ENCODE results near the gene NTN1.

DNA sequence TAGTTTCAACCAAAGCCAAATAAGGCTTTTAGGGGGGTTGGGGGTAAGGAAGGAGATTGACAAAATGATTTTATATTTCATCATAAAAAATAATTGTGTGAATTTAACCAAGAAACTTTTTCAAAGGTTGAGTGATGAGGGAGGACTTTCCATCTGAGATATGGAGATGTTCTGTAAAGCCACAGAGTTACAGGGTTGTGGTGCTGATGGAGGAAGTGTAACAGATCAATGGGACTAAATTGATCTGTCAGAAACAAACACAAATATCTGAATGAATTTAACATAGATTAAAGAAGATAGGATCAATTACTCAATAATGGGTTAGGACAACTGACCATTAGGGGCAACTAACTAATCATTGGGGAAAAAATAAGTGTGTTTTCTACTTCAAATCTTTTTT is 41.6 kb upstream of the NTN1 start:
- TF ChIP-seq, protein P1, sequence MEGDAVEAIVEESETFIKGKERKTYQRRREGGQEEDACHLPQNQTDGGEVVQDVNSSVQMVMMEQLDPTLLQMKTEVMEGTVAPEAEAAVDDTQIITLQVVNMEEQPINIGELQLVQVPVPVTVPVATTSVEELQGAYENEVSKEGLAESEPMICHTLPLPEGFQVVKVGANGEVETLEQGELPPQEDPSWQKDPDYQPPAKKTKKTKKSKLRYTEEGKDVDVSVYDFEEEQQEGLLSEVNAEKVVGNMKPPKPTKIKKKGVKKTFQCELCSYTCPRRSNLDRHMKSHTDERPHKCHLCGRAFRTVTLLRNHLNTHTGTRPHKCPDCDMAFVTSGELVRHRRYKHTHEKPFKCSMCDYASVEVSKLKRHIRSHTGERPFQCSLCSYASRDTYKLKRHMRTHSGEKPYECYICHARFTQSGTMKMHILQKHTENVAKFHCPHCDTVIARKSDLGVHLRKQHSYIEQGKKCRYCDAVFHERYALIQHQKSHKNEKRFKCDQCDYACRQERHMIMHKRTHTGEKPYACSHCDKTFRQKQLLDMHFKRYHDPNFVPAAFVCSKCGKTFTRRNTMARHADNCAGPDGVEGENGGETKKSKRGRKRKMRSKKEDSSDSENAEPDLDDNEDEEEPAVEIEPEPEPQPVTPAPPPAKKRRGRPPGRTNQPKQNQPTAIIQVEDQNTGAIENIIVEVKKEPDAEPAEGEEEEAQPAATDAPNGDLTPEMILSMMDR (IDR thresholded peaks at IDR 0.05; ENCODE audit: poor library complexity): no peak
- no peak for TF ChIP-seq EZH2phosphoT487 (IDR thresholded peaks at IDR 0.05; ENCODE audit: low read depth, severe bottlenecking, unreplicated experiment)

All from hepatocyte (in vitro differentiated cells).